ENCODE measurements around the gene MRPL1. TPM values are rescaled to one million over a fixed set of nuclear protein-coding genes. Genes with fewer than 3 reads are reported as not detected.
A peak's percentile ranks its signal among the peaks of the same experiment; 100 is the strongest.

MRPL1 gene
- total RNA-seq, 1 donor from 2014 or later: 38.6 TPM

GRCh38 chr4:77820649-77821561 is 41.7 kb upstream of the MRPL1 start:
- H3K27ac ChIP-seq (ENCODE audit: low read depth, low read length): peak overlapping the region; percentile 97
- no peaks in the 10 kb centered on the region for H3K27me3 ChIP-seq (ENCODE audit: control insufficient read depth in 3 of 3, insufficient read depth in 3 of 3, low read length in 3 of 3)
- peak overlapping the region; percentile 88 to 94 (median 91) for H3K4me3 ChIP-seq (ENCODE audit: low read length in 3 of 3)
- no peaks in the 10 kb centered on the region for H3K36me3 ChIP-seq (ENCODE audit: control insufficient read depth in 3 of 3, insufficient read depth in 3 of 3, low read length in 3 of 3)
- H3K9me3 ChIP-seq (ENCODE audit: control insufficient read depth in 3 of 3, low read length in 3 of 3): no peaks in the 10 kb centered on the region
- peak overlapping the region; percentile 86 to 98 (median 97) for H3K9ac ChIP-seq (ENCODE audit: low read depth in 1 of 3, low read length in 3 of 3)
- H3K4me1 ChIP-seq (ENCODE audit: control insufficient read depth in 3 of 3, insufficient read depth in 3 of 3, low read length in 3 of 3): peaks cover 17 to 26% (median 23%) of the 10 kb centered on the region in 3 donors

- Histone ChIP-seq H3K36me3 (ENCODE audit: control insufficient read depth in 3 of 3, insufficient read depth in 3 of 3, low read length in 3 of 3) (no peaks in the 10 kb centered on the region), H3K4me3 (ENCODE audit: low read length in 3 of 3) (no peak overlapping the region)
Measured at GRCh38 chr4:77821775-77822174, 40.9 kb upstream of the MRPL1 start.

GRCh38 chr4:77826275-77826674 is 36.4 kb upstream of the MRPL1 start:
- Histone ChIP-seq H3K27me3 (ENCODE audit: control insufficient read depth in 3 of 3, insufficient read depth in 3 of 3, low read length in 3 of 3) (no peaks in the 10 kb centered on the region), H3K9ac (ENCODE audit: low read depth in 1 of 3, low read length in 3 of 3) (no peak overlapping the region), H3K27ac (ENCODE audit: low read depth, low read length) (no peak overlapping the region), H3K4me3 (ENCODE audit: low read length in 3 of 3) (no peak overlapping the region), H3K36me3 (ENCODE audit: control insufficient read depth in 3 of 3, insufficient read depth in 3 of 3, low read length in 3 of 3) (no peaks in the 10 kb centered on the region), H3K4me1 (ENCODE audit: control insufficient read depth in 3 of 3, insufficient read depth in 3 of 3, low read length in 3 of 3) (peaks cover 7 to 8% (median 7%) of the 10 kb centered on the region in 3 donors), H3K9me3 (ENCODE audit: control insufficient read depth in 3 of 3, low read length in 3 of 3) (no peaks in the 10 kb centered on the region)

More at GRCh38 chr4:77821775-77822174, 40.9 kb upstream of the MRPL1 start:
- Histone ChIP-seq H3K27me3 (ENCODE audit: control insufficient read depth in 3 of 3, insufficient read depth in 3 of 3, low read length in 3 of 3) (no peaks in the 10 kb centered on the region), H3K9ac (ENCODE audit: low read depth in 1 of 3, low read length in 3 of 3) (peak overlapping the region in 1 of 3 donors; percentile 17), H3K27ac (ENCODE audit: low read depth, low read length) (peak overlapping the region; percentile 97), H3K4me1 (ENCODE audit: control insufficient read depth in 3 of 3, insufficient read depth in 3 of 3, low read length in 3 of 3) (peaks cover 17 to 26% (median 23%) of the 10 kb centered on the region in 3 donors), H3K9me3 (ENCODE audit: control insufficient read depth in 3 of 3, low read length in 3 of 3) (no peaks in the 10 kb centered on the region)

GRCh38 chr4:77827343-77827742 is 35.3 kb upstream of the MRPL1 start:
- Histone ChIP-seq H3K36me3 (ENCODE audit: control insufficient read depth in 3 of 3, insufficient read depth in 3 of 3, low read length in 3 of 3) (no peaks in the 10 kb centered on the region), H3K27me3 (ENCODE audit: control insufficient read depth in 3 of 3, insufficient read depth in 3 of 3, low read length in 3 of 3) (no peaks in the 10 kb centered on the region), H3K4me3 (ENCODE audit: low read length in 3 of 3) (no peak overlapping the region), H3K27ac (ENCODE audit: low read depth, low read length) (no peak overlapping the region), H3K4me1 (ENCODE audit: control insufficient read depth in 3 of 3, insufficient read depth in 3 of 3, low read length in 3 of 3) (no peaks in the 10 kb centered on the region), H3K9ac (ENCODE audit: low read depth in 1 of 3, low read length in 3 of 3) (no peak overlapping the region), H3K9me3 (ENCODE audit: control insufficient read depth in 3 of 3, low read length in 3 of 3) (no peaks in the 10 kb centered on the region)

GRCh38 chr4:77833126-77833724 is 29.4 kb upstream of the MRPL1 start:
- Histone ChIP-seq H3K27me3 (ENCODE audit: control insufficient read depth in 3 of 3, insufficient read depth in 3 of 3, low read length in 3 of 3) (no peaks in the 10 kb centered on the region), H3K9me3 (ENCODE audit: control insufficient read depth in 3 of 3, low read length in 3 of 3) (no peaks in the 10 kb centered on the region), H3K4me3 (ENCODE audit: low read length in 3 of 3) (no peak overlapping the region), H3K36me3 (ENCODE audit: control insufficient read depth in 3 of 3, insufficient read depth in 3 of 3, low read length in 3 of 3) (no peaks in the 10 kb centered on the region), H3K27ac (ENCODE audit: low read depth, low read length) (no peak overlapping the region), H3K4me1 (ENCODE audit: control insufficient read depth in 3 of 3, insufficient read depth in 3 of 3, low read length in 3 of 3) (no peaks in the 10 kb centered on the region), H3K9ac (ENCODE audit: low read depth in 1 of 3, low read length in 3 of 3) (no peak overlapping the region)

- Histone ChIP-seq H3K4me3 (ENCODE audit: low read length in 3 of 3) (no peak overlapping the region), H3K36me3 (ENCODE audit: control insufficient read depth in 3 of 3, insufficient read depth in 3 of 3, low read length in 3 of 3) (no peaks in the 10 kb centered on the region), H3K27ac (ENCODE audit: low read depth, low read length) (no peak overlapping the region), H3K4me1 (ENCODE audit: control insufficient read depth in 3 of 3, insufficient read depth in 3 of 3, low read length in 3 of 3) (no peaks in the 10 kb centered on the region), H3K9me3 (ENCODE audit: control insufficient read depth in 3 of 3, low read length in 3 of 3) (no peaks in the 10 kb centered on the region), H3K9ac (ENCODE audit: low read depth in 1 of 3, low read length in 3 of 3) (no peak overlapping the region), H3K27me3 (ENCODE audit: control insufficient read depth in 3 of 3, insufficient read depth in 3 of 3, low read length in 3 of 3) (no peaks in the 10 kb centered on the region)
Measured at GRCh38 chr4:77834403-77834802, 28.2 kb upstream of the MRPL1 start.

- Histone ChIP-seq H3K9ac (ENCODE audit: low read depth in 1 of 3, low read length in 3 of 3) (no peak overlapping the region), H3K27me3 (ENCODE audit: control insufficient read depth in 3 of 3, insufficient read depth in 3 of 3, low read length in 3 of 3) (no peaks in the 10 kb centered on the region), H3K9me3 (ENCODE audit: control insufficient read depth in 3 of 3, low read length in 3 of 3) (no peaks in the 10 kb centered on the region), H3K4me1 (ENCODE audit: control insufficient read depth in 3 of 3, insufficient read depth in 3 of 3, low read length in 3 of 3) (peaks cover 0 to 4% (median 3%) of the 10 kb centered on the region in 3 donors), H3K4me3 (ENCODE audit: low read length in 3 of 3) (no peak overlapping the region), H3K27ac (ENCODE audit: low read depth, low read length) (no peak overlapping the region), H3K36me3 (ENCODE audit: control insufficient read depth in 3 of 3, insufficient read depth in 3 of 3, low read length in 3 of 3) (no peaks in the 10 kb centered on the region)
Measured at GRCh38 chr4:77843628-77844027, 19.0 kb upstream of the MRPL1 start.

- Histone ChIP-seq H3K27me3 (ENCODE audit: control insufficient read depth in 3 of 3, insufficient read depth in 3 of 3, low read length in 3 of 3) (no peaks in the 10 kb centered on the region), H3K9ac (ENCODE audit: low read depth in 1 of 3, low read length in 3 of 3) (no peak overlapping the region), H3K4me3 (ENCODE audit: low read length in 3 of 3) (no peak overlapping the region), H3K27ac (ENCODE audit: low read depth, low read length) (no peak overlapping the region), H3K36me3 (ENCODE audit: control insufficient read depth in 3 of 3, insufficient read depth in 3 of 3, low read length in 3 of 3) (no peaks in the 10 kb centered on the region), H3K9me3 (ENCODE audit: control insufficient read depth in 3 of 3, low read length in 3 of 3) (no peaks in the 10 kb centered on the region), H3K4me1 (ENCODE audit: control insufficient read depth in 3 of 3, insufficient read depth in 3 of 3, low read length in 3 of 3) (peaks cover 0 to 4% (median 3%) of the 10 kb centered on the region in 3 donors)
Measured at GRCh38 chr4:77844363-77844762, 18.3 kb upstream of the MRPL1 start.

GRCh38 chr4:77845400-77845799 is 17.2 kb upstream of the MRPL1 start:
- H3K9ac ChIP-seq (ENCODE audit: low read depth in 1 of 3, low read length in 3 of 3): no peak overlapping the region
- H3K36me3 ChIP-seq (ENCODE audit: control insufficient read depth in 3 of 3, insufficient read depth in 3 of 3, low read length in 3 of 3): no peaks in the 10 kb centered on the region
- H3K4me3 ChIP-seq (ENCODE audit: low read length in 3 of 3): no peak overlapping the region
- H3K4me1 ChIP-seq (ENCODE audit: control insufficient read depth in 3 of 3, insufficient read depth in 3 of 3, low read length in 3 of 3): peaks cover 0 to 4% (median 3%) of the 10 kb centered on the region in 3 donors
- H3K9me3 ChIP-seq (ENCODE audit: control insufficient read depth in 3 of 3, low read length in 3 of 3): no peaks in the 10 kb centered on the region
- no peaks in the 10 kb centered on the region for H3K27me3 ChIP-seq (ENCODE audit: control insufficient read depth in 3 of 3, insufficient read depth in 3 of 3, low read length in 3 of 3)
- H3K27ac ChIP-seq (ENCODE audit: low read depth, low read length): no peak overlapping the region

GRCh38 chr4:77845929-77846328 is 16.7 kb upstream of the MRPL1 start:
- Histone ChIP-seq H3K27ac (ENCODE audit: low read depth, low read length) (no peak overlapping the region), H3K4me1 (ENCODE audit: control insufficient read depth in 3 of 3, insufficient read depth in 3 of 3, low read length in 3 of 3) (peaks cover 0 to 4% (median 3%) of the 10 kb centered on the region in 3 donors), H3K36me3 (ENCODE audit: control insufficient read depth in 3 of 3, insufficient read depth in 3 of 3, low read length in 3 of 3) (no peaks in the 10 kb centered on the region), H3K4me3 (ENCODE audit: low read length in 3 of 3) (no peak overlapping the region), H3K9ac (ENCODE audit: low read depth in 1 of 3, low read length in 3 of 3) (no peak overlapping the region), H3K27me3 (ENCODE audit: control insufficient read depth in 3 of 3, insufficient read depth in 3 of 3, low read length in 3 of 3) (no peaks in the 10 kb centered on the region), H3K9me3 (ENCODE audit: control insufficient read depth in 3 of 3, low read length in 3 of 3) (no peaks in the 10 kb centered on the region)
